GM12878 (cell line): Measurements from ENCODE around the gene TDRD12.

Experiments
- FOXM1 ChIP-seq: IDR thresholded peaks from 2 replicates; pipeline ENCODE4 v1.6.1; 2012; ENCODE audit warnings: low read depth, mild to moderate bottlenecking, inconsistent platforms, low read length, moderate library complexity
- RELB ChIP-seq: fragments of 450-650 bp; IDR thresholded peaks from 2 replicates; pipeline ENCODE4 v1.6.1; 2017; ENCODE audit warnings: low read depth, mild to moderate bottlenecking, moderate library complexity
- SMARCA5 ChIP-seq: fragments of 450-650 bp; IDR thresholded peaks from 2 replicates; pipeline ENCODE4 v1.6.1; 2017; ENCODE audit warnings: mild to moderate bottlenecking

- TF ChIP-seq RELB (no peak), FOXM1 (no peak), SMARCA5 (no peak)
Observed at GRCh38 chr19:32672841-32673240, 46.7 kb upstream of the TDRD12 start.
